ENCODE data around the gene MAPKAP1. TPM values are rescaled to one million over a fixed set of nuclear protein-coding genes. Genes with fewer than 3 reads are reported as not detected.

Gene MAPKAP1
- total RNA-seq, 2 donors from 2014 or later, result 83.7 to 115 TPM

DNA sequence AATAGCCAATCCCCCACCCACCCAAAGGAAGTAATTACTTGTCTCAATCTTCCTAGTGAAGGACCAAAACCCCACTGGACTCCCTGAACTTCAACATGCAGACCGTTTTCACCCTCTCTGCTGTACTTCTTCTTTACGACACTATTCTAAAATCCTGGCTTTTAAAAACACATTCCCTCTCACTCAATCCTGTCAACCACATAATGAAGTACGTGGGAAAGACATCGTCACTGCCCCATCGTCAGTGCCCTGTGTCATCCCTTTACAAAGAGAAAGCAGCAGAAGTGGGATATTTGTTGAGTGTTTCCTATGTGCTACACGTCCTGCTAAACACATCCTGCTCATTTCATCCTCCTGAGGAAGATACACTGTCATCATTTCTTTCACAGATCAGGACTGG is 54.2 kb downstream of the MAPKAP1 start:
- H3K27ac Mint-ChIP-seq, result no peak overlapping the region

GRCh38 chr9:125652233-125652594 is 54.8 kb downstream of the MAPKAP1 start:
- Mint-ChIP-seq H3K4me3 (no peak overlapping the region), H3K4me1 (ENCODE audit: low read depth in 2 of 2) (peaks cover 25 to 31% of the 10 kb centered on the region in 2 donors), H3K36me3 (no peaks in the 10 kb centered on the region), H3K9me3 (no peaks in the 10 kb centered on the region), H3K27ac (no peak overlapping the region), H3K27me3 (no peaks in the 10 kb centered on the region)
- DNase-seq (ENCODE audit: low spot score) (no peak), ATAC-seq (no peak)

More for the DNA sequence above, 54.2 kb downstream of the MAPKAP1 start:
- Mint-ChIP-seq H3K4me1 (ENCODE audit: low read depth in 2 of 2) (peaks cover 22 to 30% of the 10 kb centered on the region in 2 donors), H3K9me3 (no peaks in the 10 kb centered on the region), H3K27me3 (no peaks in the 10 kb centered on the region), H3K36me3 (peaks cover 3% of the 10 kb centered on the region), H3K4me3 (no peak overlapping the region)
- ATAC-seq, result no peak
- DNase-seq (ENCODE audit: low spot score), result no peak

DNA sequence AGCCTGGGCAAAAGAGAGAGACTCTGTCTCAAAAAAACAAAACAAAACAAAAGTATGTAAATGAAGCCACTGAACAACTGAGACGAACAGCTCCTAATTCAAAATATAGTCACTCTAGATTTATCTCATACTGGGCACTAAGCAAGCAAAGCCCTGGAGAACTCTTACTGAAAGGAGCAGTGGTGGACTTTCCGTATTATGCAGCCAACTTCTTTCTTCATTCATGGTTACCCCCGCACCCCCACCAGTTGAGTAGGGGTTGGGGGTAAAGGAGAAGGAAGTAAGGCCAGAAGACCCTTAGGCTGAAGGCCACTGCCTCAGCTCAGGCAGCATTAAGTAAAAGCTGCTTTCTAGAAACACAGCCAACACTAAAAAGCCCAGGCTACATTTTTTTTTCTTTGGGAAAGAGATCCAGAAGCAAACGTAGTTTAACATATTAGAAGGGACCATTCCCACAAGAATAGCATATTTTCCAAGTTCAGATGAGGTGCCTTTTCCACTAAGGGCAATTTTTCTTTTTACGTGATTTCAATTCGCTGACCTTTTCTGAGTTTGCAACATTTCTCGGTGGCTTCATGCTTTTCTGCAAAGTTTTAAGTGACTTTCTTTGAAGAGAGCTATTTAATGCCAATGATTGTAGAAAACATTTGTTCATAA is 55.3 kb downstream of the MAPKAP1 start:
- Mint-ChIP-seq H3K4me1 (ENCODE audit: low read depth in 2 of 2) (peaks cover 30 to 33% of the 10 kb centered on the region in 2 donors), H3K27ac (no peak overlapping the region), H3K9me3 (no peaks in the 10 kb centered on the region), H3K36me3 (no peaks in the 10 kb centered on the region), H3K4me3 (no peak overlapping the region), H3K27me3 (no peaks in the 10 kb centered on the region)
- no peak for ATAC-seq
- DNase-seq (ENCODE audit: low spot score), result no peak

GRCh38 chr9:125650271-125650737 is 56.7 kb downstream of the MAPKAP1 start:
- H3K4me1 Mint-ChIP-seq (ENCODE audit: low read depth in 2 of 2), result peaks cover 40 to 41% of the 10 kb centered on the region in 2 donors
- DNase-seq (ENCODE audit: low spot score) (no peak), ATAC-seq (peak; percentile 65 to 68)
- H3K27ac Mint-ChIP-seq, result peak overlapping the region; percentile 8 to 36
- H3K4me3 Mint-ChIP-seq, result peak overlapping the region; percentile 53
- no peaks in the 10 kb centered on the region for H3K9me3 Mint-ChIP-seq
- no peaks in the 10 kb centered on the region for H3K27me3 Mint-ChIP-seq
- no peaks in the 10 kb centered on the region for H3K36me3 Mint-ChIP-seq

DNA sequence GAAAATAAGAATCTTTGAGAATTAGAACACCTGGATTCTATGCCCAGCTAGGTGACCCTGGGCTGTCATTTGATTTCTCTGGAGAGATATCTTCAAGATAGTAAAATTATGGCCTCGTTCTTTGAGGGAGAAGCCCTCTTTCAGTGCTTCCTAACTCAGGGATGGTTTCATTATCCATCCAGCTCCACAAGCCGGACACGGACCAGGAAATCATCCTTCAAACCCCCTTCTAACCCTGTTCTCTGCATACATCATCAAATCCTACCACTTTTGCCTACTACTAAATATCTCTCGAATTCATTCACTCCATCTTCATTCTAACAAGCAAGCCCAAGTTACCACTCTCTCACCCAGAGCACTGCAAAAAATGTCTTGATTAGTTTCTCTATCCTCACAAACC is 57.2 kb downstream of the MAPKAP1 start:
- DNase-seq (ENCODE audit: low spot score), result no peak
- Mint-ChIP-seq H3K27ac (peak overlapping the region; percentile 8 to 36), H3K4me1 (ENCODE audit: low read depth in 2 of 2) (peaks cover 45 to 46% of the 10 kb centered on the region in 2 donors), H3K4me3 (peak overlapping the region; percentile 53), H3K27me3 (no peaks in the 10 kb centered on the region), H3K9me3 (no peaks in the 10 kb centered on the region), H3K36me3 (no peaks in the 10 kb centered on the region)
- no peak for ATAC-seq

- H3K27me3 Mint-ChIP-seq, result no peaks in the 10 kb centered on the region
- no peak overlapping the region for H3K4me3 Mint-ChIP-seq
- peaks cover 48 to 51% of the 10 kb centered on the region in 2 donors for H3K4me1 Mint-ChIP-seq (ENCODE audit: low read depth in 2 of 2)
- H3K27ac Mint-ChIP-seq, result peak overlapping the region in 1 of 2 donors; percentile 36
- H3K9me3 Mint-ChIP-seq, result no peaks in the 10 kb centered on the region
- no peaks in the 10 kb centered on the region for H3K36me3 Mint-ChIP-seq
- DNase-seq (ENCODE audit: low spot score), result no peak
- peak in 1 of 2 donors; percentile 38 for ATAC-seq
Observed at GRCh38 chr9:125649315-125649714, 57.7 kb downstream of the MAPKAP1 start.

DNA sequence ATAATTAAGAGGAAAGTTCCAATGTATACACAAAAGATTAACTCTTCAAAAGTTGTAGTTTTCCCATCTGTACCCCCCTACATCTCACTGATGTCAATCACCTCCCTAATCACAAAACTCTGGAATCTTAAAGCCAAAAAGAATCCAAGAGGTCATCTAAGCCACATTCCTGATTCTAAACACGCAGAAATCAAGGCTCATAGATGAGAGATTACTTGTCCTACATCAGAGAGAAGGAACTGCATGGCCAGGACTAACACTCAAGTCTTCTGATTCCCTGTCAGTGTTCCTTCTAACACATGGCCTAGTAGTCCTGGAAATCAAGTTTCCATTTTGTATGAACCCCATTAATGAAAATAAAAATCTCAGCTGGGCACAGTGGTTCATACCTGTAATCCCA is 58.7 kb downstream of the MAPKAP1 start:
- DNase-seq (ENCODE audit: low spot score) (no peak), ATAC-seq (no peak)
- Mint-ChIP-seq H3K27me3 (no peaks in the 10 kb centered on the region), H3K36me3 (no peaks in the 10 kb centered on the region), H3K4me3 (no peak overlapping the region), H3K27ac (peak overlapping the region in 1 of 2 donors; percentile 92), H3K9me3 (no peaks in the 10 kb centered on the region), H3K4me1 (ENCODE audit: low read depth in 2 of 2) (peaks cover 48 to 51% of the 10 kb centered on the region in 2 donors)

DNA sequence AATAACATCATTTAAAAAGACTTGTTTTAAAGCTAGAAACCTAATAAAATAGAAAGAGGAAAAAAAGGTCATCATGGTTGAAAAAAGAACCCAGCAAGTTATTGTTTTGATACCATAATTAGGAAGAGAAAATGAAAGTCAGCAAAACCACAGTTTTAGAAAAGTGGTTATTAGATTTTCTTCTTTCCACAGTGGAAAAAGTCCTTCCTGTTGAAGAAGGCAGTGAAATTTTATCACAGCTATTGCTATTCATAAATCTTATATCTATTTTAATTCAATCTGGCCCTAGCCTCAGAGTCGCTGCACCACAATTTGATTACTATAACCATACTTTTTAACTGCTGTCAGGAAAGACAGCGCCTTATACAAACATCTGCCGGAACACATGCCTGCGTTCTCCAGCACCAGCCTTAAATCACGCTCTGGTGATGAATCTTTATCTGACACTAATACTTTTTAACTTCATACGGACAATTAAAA is 60.3 kb downstream of the MAPKAP1 start:
- peaks cover 46 to 51% of the 10 kb centered on the region in 2 donors for H3K4me1 Mint-ChIP-seq (ENCODE audit: low read depth in 2 of 2)

DNA sequence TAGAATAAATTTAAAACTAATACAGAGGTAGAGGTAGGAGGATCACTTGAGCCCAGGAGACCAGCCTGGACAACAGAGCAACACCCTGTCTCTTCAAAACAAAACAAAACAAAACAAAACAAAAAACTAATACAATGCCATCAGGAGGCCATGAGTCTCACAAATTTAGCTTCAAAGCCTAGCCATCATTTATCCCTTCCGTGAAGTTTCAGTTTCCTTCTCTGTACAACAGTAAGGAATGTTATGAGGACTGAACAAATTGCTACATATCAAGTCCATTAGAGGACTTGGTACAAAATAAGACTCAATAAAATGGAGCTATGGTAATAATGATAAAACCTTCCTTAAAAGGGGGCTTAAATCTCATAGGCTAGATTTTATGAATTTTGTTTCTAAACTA is 60.8 kb downstream of the MAPKAP1 start:
- ATAC-seq, result peak in 1 of 2 donors; percentile 61
- Mint-ChIP-seq H3K4me1 (ENCODE audit: low read depth in 2 of 2) (peaks cover 46 to 51% of the 10 kb centered on the region in 2 donors), H3K27ac (peak overlapping the region; percentile 75 to 92), H3K27me3 (no peaks in the 10 kb centered on the region), H3K9me3 (no peaks in the 10 kb centered on the region), H3K36me3 (no peaks in the 10 kb centered on the region), H3K4me3 (peak overlapping the region; percentile 76)
- DNase-seq (ENCODE audit: low spot score), result no peak

More for the DNA sequence above, 60.3 kb downstream of the MAPKAP1 start:
- Mint-ChIP-seq H3K27ac (peak overlapping the region; percentile 75 to 92), H3K9me3 (no peaks in the 10 kb centered on the region), H3K4me3 (peak overlapping the region; percentile 76), H3K36me3 (no peaks in the 10 kb centered on the region), H3K27me3 (no peaks in the 10 kb centered on the region)
- no peak for ATAC-seq
- no peak for DNase-seq (ENCODE audit: low spot score)

DNA sequence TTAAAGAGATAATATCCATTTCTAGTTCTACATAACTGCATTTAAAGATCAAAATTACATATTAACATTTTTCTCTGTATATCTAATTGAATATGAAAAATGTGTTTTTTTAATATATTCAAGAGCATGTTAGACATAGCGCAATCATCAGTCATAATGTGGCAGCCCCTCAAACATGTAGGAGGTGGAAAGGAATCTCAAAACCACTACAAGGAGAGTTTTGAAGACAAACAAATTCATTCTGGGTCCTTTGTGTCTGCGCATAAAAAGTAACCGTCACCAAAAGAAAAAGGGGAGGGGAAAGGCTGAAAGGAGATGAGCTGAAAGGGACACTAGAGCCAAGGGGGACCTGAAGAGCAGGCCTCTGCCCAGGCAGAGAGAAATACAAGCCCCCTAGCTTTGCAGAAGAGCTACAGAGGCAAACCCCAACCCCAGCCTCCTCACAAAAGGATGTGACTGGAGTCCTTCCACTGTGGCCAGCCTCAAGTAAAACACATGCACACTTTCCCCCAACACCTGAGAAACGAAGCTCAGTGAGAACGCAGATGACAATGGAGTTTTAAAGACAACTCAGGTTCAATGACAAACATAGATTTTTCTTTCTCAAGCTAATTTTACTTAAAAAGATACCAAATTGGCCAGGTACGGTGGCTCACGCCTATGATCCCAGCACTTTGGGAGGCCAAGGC is 62.0 kb downstream of the MAPKAP1 start:
- Mint-ChIP-seq H3K4me3 (no peak overlapping the region), H3K4me1 (ENCODE audit: low read depth in 2 of 2) (peaks cover 37 to 42% of the 10 kb centered on the region in 2 donors), H3K9me3 (no peaks in the 10 kb centered on the region), H3K27ac (no peak overlapping the region), H3K27me3 (no peaks in the 10 kb centered on the region), H3K36me3 (no peaks in the 10 kb centered on the region)
- ATAC-seq (no peak), DNase-seq (ENCODE audit: low spot score) (no peak)

- DNase-seq (ENCODE audit: low spot score) (no peak), ATAC-seq (no peak)
- peaks cover 34 to 44% of the 10 kb centered on the region in 2 donors for H3K4me1 Mint-ChIP-seq (ENCODE audit: low read depth in 2 of 2)
- H3K36me3 Mint-ChIP-seq, result no peaks in the 10 kb centered on the region
- H3K27ac Mint-ChIP-seq, result no peak overlapping the region
- H3K9me3 Mint-ChIP-seq, result no peaks in the 10 kb centered on the region
- no peaks in the 10 kb centered on the region for H3K27me3 Mint-ChIP-seq
- H3K4me3 Mint-ChIP-seq, result no peak overlapping the region
Observed at GRCh38 chr9:125642311-125642710, 64.7 kb downstream of the MAPKAP1 start.

- peaks cover 38 to 44% of the 10 kb centered on the region in 2 donors for H3K4me1 Mint-ChIP-seq (ENCODE audit: low read depth in 2 of 2)
- H3K27ac Mint-ChIP-seq, result no peak overlapping the region
- no peaks in the 10 kb centered on the region for H3K27me3 Mint-ChIP-seq
- no peak for DNase-seq (ENCODE audit: low spot score)
- no peak overlapping the region for H3K4me3 Mint-ChIP-seq
- no peaks in the 10 kb centered on the region for H3K36me3 Mint-ChIP-seq
- H3K9me3 Mint-ChIP-seq, result no peaks in the 10 kb centered on the region
- no peak for ATAC-seq
Observed at GRCh38 chr9:125639057-125639456, 68.0 kb downstream of the MAPKAP1 start.

- H3K4me1 Mint-ChIP-seq (ENCODE audit: low read depth in 2 of 2), result peaks cover 38 to 47% of the 10 kb centered on the region in 2 donors
- no peaks in the 10 kb centered on the region for H3K36me3 Mint-ChIP-seq
- DNase-seq (ENCODE audit: low spot score), result no peak
- H3K9me3 Mint-ChIP-seq, result no peaks in the 10 kb centered on the region
- no peaks in the 10 kb centered on the region for H3K27me3 Mint-ChIP-seq
- no peak for ATAC-seq
- no peak overlapping the region for H3K27ac Mint-ChIP-seq
- H3K4me3 Mint-ChIP-seq, result no peak overlapping the region
Observed at GRCh38 chr9:125638239-125639045, 68.6 kb downstream of the MAPKAP1 start.
